NCI-H446 treated with DMSO at 0.1 percent for 48 hours (cell line): ENCODE measurements around the gene SEMA3B.
"Not testable (repeated sequence)": the region's sequence is repeated elsewhere in the genome, so short reads cannot be mapped to it uniquely, and the experiment has no call there.

Experiments
- DNase-seq: peaks from one replicate; lab custom pipeline; 2025; lab: John Stamatoyannopoulos, UW

SEMA3B gene

GRCh38 chr3:50237754-50238548 is 31.0 kb upstream of the SEMA3B start:
- no peak for DNase-seq

GRCh38 chr3:50238549-50239026 is 30.4 kb upstream of the SEMA3B start:
- no peak for DNase-seq

GRCh38 chr3:50239649-50240048 is 29.3 kb upstream of the SEMA3B start:
- DNase-seq, result no peak

- DNase-seq, result no peak
Measured at GRCh38 chr3:50241163-50241562, 27.8 kb upstream of the SEMA3B start.

GRCh38 chr3:50241713-50242380 is 27.1 kb upstream of the SEMA3B start:
- no peak for DNase-seq

GRCh38 chr3:50242381-50242770 is 26.6 kb upstream of the SEMA3B start:
- DNase-seq, result no peak

GRCh38 chr3:50242851-50243542 is 25.9 kb upstream of the SEMA3B start:
- DNase-seq, result no peak

- DNase-seq, result no peak
Measured at GRCh38 chr3:50243543-50243895, 25.4 kb upstream of the SEMA3B start.

GRCh38 chr3:50244813-50245212 is 24.1 kb upstream of the SEMA3B start:
- DNase-seq, result not testable (repeated sequence)

- DNase-seq, result no peak
Measured at GRCh38 chr3:50245251-50245745, 23.6 kb upstream of the SEMA3B start.

- DNase-seq, result no peak
Measured at GRCh38 chr3:50245831-50246516, 23.0 kb upstream of the SEMA3B start.

GRCh38 chr3:50246517-50246954 is 22.4 kb upstream of the SEMA3B start:
- no peak for DNase-seq

- DNase-seq, result no peak
Measured at GRCh38 chr3:50248387-50248786, 20.6 kb upstream of the SEMA3B start.

GRCh38 chr3:50249457-50249856 is 19.5 kb upstream of the SEMA3B start:
- DNase-seq, result no peak

GRCh38 chr3:50250514-50250913 is 18.4 kb upstream of the SEMA3B start:
- no peak for DNase-seq

- DNase-seq, result no peak
Measured at GRCh38 chr3:50251220-50251619, 17.7 kb upstream of the SEMA3B start.

GRCh38 chr3:50254577-50255250 is 14.2 kb upstream of the SEMA3B start:
- DNase-seq, result no peak

GRCh38 chr3:50255251-50255615 is 13.7 kb upstream of the SEMA3B start:
- DNase-seq, result no peak

- no peak for DNase-seq
Measured at GRCh38 chr3:50256978-50257890, 11.7 kb upstream of the SEMA3B start.

GRCh38 chr3:50258029-50258680 is 10.8 kb upstream of the SEMA3B start:
- DNase-seq, result no peak
